HCT116 (cell line): Measurements from ENCODE around the gene CDK5R1. TPM values are rescaled to one million over a fixed set of nuclear protein-coding genes. Genes with fewer than 3 reads are reported as not detected.

ENCODE experiments used
- ATAC-seq: fragments of 200-7000 bp; cut with Tn5 transposase; 2 replicates; pipeline ENCODE4 v1.9.1; 2020; ENCODE audit warnings: mild to moderate bottlenecking, moderate library complexity
- BruUV-seq: library from RNA; stranded (reverse); fragments of 400-500 nt; replicated peaks from 2 replicates; lab custom pipeline; 2021; lab: Mats Ljungman, UMichigan
- CTCF ChIA-PET: fragments of 300-600 bp; sonication (Branson Sonifier 250); formaldehyde crosslinking; loops from one replicate; lab custom pipeline; 2021; ENCODE audit warnings: antibody characterized with exemption; lab: Charles Lee
- POLR2A ChIA-PET: fragments of 300-600, 350-600 bp; sonication (Branson Sonifier 250); formaldehyde crosslinking; loops from one replicate; lab custom pipeline; 2021; ENCODE audit warnings: antibody characterized with exemption; lab: Charles Lee
- RAD21 ChIA-PET, 2 experiments: fragments of 300-600 bp; sonication (Branson Sonifier 250); formaldehyde crosslinking; loops; one replicate each; lab custom pipeline; 2023; ENCODE audit warnings: low total read pairs in 2 of 2; ENCODE audit not compliant: uncharacterized antibody in 2 of 2, unreplicated experiment in 2 of 2, low non-redundant PET in 1 of 2; lab: Charles Lee
- DNase-seq: peaks from one replicate; pipeline ENCODE4 v3.0.0-alpha.2; 2010; ENCODE audit warnings: low read depth, low spot score
- H2AFZ ChIP-seq: fragments of 200-600 bp; shearing (Covaris generic), sonication (generic); 2 replicates; pipeline ENCODE4 v1.6.1; 2017; ENCODE audit warnings: low read depth, mixed run types, mixed read lengths, antibody characterized with exemption, low read length; ENCODE audit not compliant: poor library complexity, severe bottlenecking
- H3K27ac ChIP-seq: 2 replicates; pipeline ENCODE4 v1.5.1; 2012; ENCODE audit warnings: low read depth, low read length
- H3K27me3 ChIP-seq: fragments of 200-600 bp; sonication (generic); 2 replicates; pipeline ENCODE4 v1.6.1; 2016; ENCODE audit warnings: mixed run types, low read length, mixed read lengths; ENCODE audit not compliant: insufficient read depth
- H3K36me3 ChIP-seq, 2 experiments: fragments of 200-500 bp in 1 of 2; fragments of 200-600 bp in 1 of 2; sonication (Bioruptor generic) in 1 of 2; sonication (generic) in 1 of 2; 2 replicates each; pipeline versions ENCODE4 v1.5.1 to v1.6.1; 2014 to 2016; ENCODE audit warnings: low read length in 2 of 2, inconsistent platforms in 1 of 2, mixed read lengths in 1 of 2, mixed run types in 1 of 2; ENCODE audit not compliant: insufficient read depth in 2 of 2, control insufficient read depth in 1 of 2
- H3K4me1 ChIP-seq, 2 experiments: fragments of 200-600 bp in 1 of 2; sonication (generic) in 1 of 2; 2 replicates each; pipeline versions ENCODE4 v1.5.1 to v1.6.1; 2012 to 2017; ENCODE audit warnings: low read length in 2 of 2, inconsistent platforms in 1 of 2, mild to moderate bottlenecking in 1 of 2, mixed read lengths in 1 of 2, mixed run types in 1 of 2, moderate library complexity in 1 of 2; ENCODE audit not compliant: insufficient read depth in 2 of 2, control insufficient read depth in 1 of 2
- H3K4me2 ChIP-seq: fragments of 200-600 bp; sonication (generic); 2 replicates; pipeline ENCODE4 v1.6.1; 2017; ENCODE audit warnings: mixed run types, low read length, mixed read lengths
- H3K4me3 ChIP-seq, 2 experiments: fragments of 200-600 bp in 1 of 2; sonication (generic) in 1 of 2; replicated peaks in 1 of 2; 2 replicates each; pipeline ENCODE4 v1.5.1; 2011 to 2016; ENCODE audit warnings: low read length in 2 of 2, control low read depth in 1 of 2, low read depth in 1 of 2, mild to moderate bottlenecking in 1 of 2, mixed read lengths in 1 of 2, mixed run types in 1 of 2
- H3K79me2 ChIP-seq: fragments of 200-600 bp; sonication (generic); 2 replicates; pipeline ENCODE4 v1.6.1; 2017; ENCODE audit warnings: mild to moderate bottlenecking, mixed run types, low read length, moderate library complexity, mixed read lengths; ENCODE audit not compliant: insufficient read depth
- H3K9ac ChIP-seq: fragments of 200-600 bp; sonication (generic); 2 replicates; pipeline ENCODE4 v1.6.1; 2016; ENCODE audit warnings: low read length, mixed read lengths
- H3K9me2 ChIP-seq: fragments of 200-600 bp; sonication (generic), shearing (Covaris generic); 2 replicates; pipeline ENCODE4 v1.6.1; 2017; ENCODE audit warnings: mixed run types, mild to moderate bottlenecking, moderate library complexity; ENCODE audit not compliant: insufficient read depth
- H3K9me3 ChIP-seq, 2 experiments: fragments of 200-500 bp in 1 of 2; fragments of 200-600 bp in 1 of 2; sonication (Bioruptor generic) in 1 of 2; sonication (generic) in 1 of 2; 2 replicates each; pipeline ENCODE4 v1.6.1; 2014 to 2017; ENCODE audit warnings: low read length in 2 of 2, mixed read lengths in 2 of 2, inconsistent platforms in 1 of 2, low read depth in 1 of 2, mild to moderate bottlenecking in 1 of 2, mixed run types in 1 of 2, moderate library complexity in 1 of 2; ENCODE audit not compliant: control insufficient read depth in 1 of 2, insufficient read depth in 1 of 2
- H4K20me1 ChIP-seq: fragments of 200-600 bp; sonication (generic), shearing (Covaris generic); 2 replicates; pipeline ENCODE4 v1.6.1; 2017; ENCODE audit warnings: mixed run types, mild to moderate bottlenecking, moderate library complexity; ENCODE audit not compliant: insufficient read depth
- CBX3 ChIP-seq: IDR thresholded peaks from 2 replicates; pipeline ENCODE4 v1.6.1; 2012; ENCODE audit warnings: low read depth
- EGR1 ChIP-seq: IDR thresholded peaks from 2 replicates; pipeline ENCODE4 v1.6.1; 2012; ENCODE audit warnings: low read depth
- EZH2 ChIP-seq: fragments of 200-600 bp; sonication (generic); IDR thresholded peaks from 2 replicates; pipeline ENCODE4 v1.6.1; 2017; ENCODE audit warnings: antibody characterized with exemption, mixed run types
- FOSL1 ChIP-seq: IDR thresholded peaks from 2 replicates; pipeline ENCODE4 v1.6.1; 2012; ENCODE audit warnings: low read depth
- JUND ChIP-seq: IDR thresholded peaks from 2 replicates; pipeline ENCODE4 v1.6.1; 2012
- RAD21 ChIP-seq: IDR thresholded peaks from 2 replicates; pipeline ENCODE4 v1.6.1; 2012; ENCODE audit warnings: low read depth, mild to moderate bottlenecking
- SIN3A ChIP-seq: IDR thresholded peaks from 2 replicates; pipeline ENCODE4 v1.6.1; 2012; ENCODE audit warnings: low read depth
- SP1 ChIP-seq: IDR thresholded peaks from 2 replicates; pipeline ENCODE4 v1.6.1; 2012; ENCODE audit warnings: low read depth
- TCF7L2 ChIP-seq: IDR thresholded peaks from 2 replicates; pipeline ENCODE4 v1.7.0; 2011; ENCODE audit warnings: borderline replicate concordance, inconsistent platforms; ENCODE audit not compliant: insufficient read depth, insufficient read length; ENCODE audit errors: extremely low read depth
- YY1 ChIP-seq: IDR thresholded peaks from 2 replicates; pipeline ENCODE4 v1.6.1; 2011; ENCODE audit warnings: low read length, low read depth, moderate library complexity, mild to moderate bottlenecking; ENCODE audit not compliant: insufficient replicate concordance; ENCODE audit errors: extremely low read depth
- ZFX ChIP-seq: fragments of 450-650 bp; IDR thresholded peaks from 2 replicates; pipeline ENCODE4 v1.6.1; 2017
- ZNF274 ChIP-seq: fragments of 200-500 bp; sonication (Bioruptor generic); IDR thresholded peaks from 2 replicates; pipeline ENCODE4 v1.6.1; 2014; ENCODE audit warnings: mild to moderate bottlenecking, low read depth, low read length, inconsistent platforms
- intact Hi-C: fragments of 100-400 bp; cut with micrococcal nuclease; formaldehyde crosslinking; loops from 2 replicates; pipeline ENCODE4 v1.10.0; 2022
- total RNA-seq: library from RNA; stranded (reverse); gene quantifications from one replicate; pipeline ENCODE4 v1.2.1, GENCODE V29; 2021; ENCODE audit not compliant: unreplicated experiment
- TF ChIP-seq, protein P1 (sequence below): IDR thresholded peaks from 2 replicates; pipeline ENCODE4 v1.6.1; 2011; ENCODE audit warnings: mild to moderate bottlenecking, low read length, moderate library complexity; ENCODE audit not compliant: insufficient replicate concordance; ENCODE audit errors: extremely low read depth
- TF ChIP-seq, protein P2 (sequence below): IDR thresholded peaks from 2 replicates; pipeline ENCODE4 v1.6.1; 2012
- TF ChIP-seq, protein P3 (sequence below): IDR thresholded peaks from 2 replicates; pipeline ENCODE4 v1.6.1; 2012; ENCODE audit warnings: low read depth
- TF ChIP-seq, protein P4 (sequence below): IDR thresholded peaks from 2 replicates; pipeline ENCODE4 v1.6.1; 2012
- TF ChIP-seq, protein P5 (sequence below), 3 experiments: fragments of 200-600 bp in 1 of 3; sonication (generic) in 1 of 3; IDR thresholded peaks in 2 of 3; conservative IDR thresholded peaks in 1 of 3; 2 replicates each; pipeline ENCODE4 v1.5.1; 2012 to 2017; ENCODE audit warnings: low read depth in 2 of 3, low read length in 2 of 3, antibody characterized with exemption in 1 of 3, borderline replicate concordance in 1 of 3, control low read depth in 1 of 3, mild to moderate bottlenecking in 1 of 3, mixed read lengths in 1 of 3, mixed run types in 1 of 3, moderate library complexity in 1 of 3; ENCODE audit not compliant: insufficient read depth in 1 of 3

CDK5R1 gene
- total RNA-seq, 1 experiment from 2014 or later = 5.4 TPM

DNA sequence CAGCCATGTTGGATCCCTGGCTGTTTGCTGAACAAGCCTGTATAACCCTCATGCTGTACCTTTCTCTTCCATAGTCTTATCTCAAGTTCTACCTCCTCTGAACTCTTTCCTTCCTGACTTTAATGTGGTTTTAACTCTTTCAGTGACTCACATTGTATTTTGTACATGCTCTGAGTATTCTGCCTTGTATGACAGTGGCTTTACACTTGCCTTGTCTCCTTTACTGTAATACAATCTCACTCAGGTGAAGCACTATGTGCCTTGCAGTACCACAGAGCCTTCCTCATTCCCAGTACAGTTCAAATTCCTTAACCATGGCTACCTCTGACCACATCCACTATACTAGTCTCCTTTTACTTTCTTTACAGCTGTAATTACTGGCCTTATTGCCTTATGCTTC, 28.4 kb upstream of the CDK5R1 start:
- ChIA-PET POLR2A (no interaction called here), CTCF (no interaction called here), RAD21 (no interaction called here)
- Histone ChIP-seq H3K27ac (no peak overlapping the region), H3K9me2 (no peaks in the 10 kb centered on the region), H3K36me3 (peaks cover 46 to 51% of the 10 kb centered on the region in 2 experiments), H3K9me3 (no peaks in the 10 kb centered on the region), H3K79me2 (peaks cover 97% of the 10 kb centered on the region), H4K20me1 (peaks cover 24% of the 10 kb centered on the region), H3K4me1 (peaks cover 4 to 5% of the 10 kb centered on the region in 2 experiments; a peak in 2 of 4 replicates), H3K4me2 (no peak overlapping the region), H3K9ac (no peak overlapping the region), H2AFZ (no peak overlapping the region), H3K27me3 (no peaks in the 10 kb centered on the region), H3K4me3 (no peak overlapping the region)
- no TSS peak for BruUV-seq
- DNase-seq (no peak), ATAC-seq (no peak)
- TF ChIP-seq ZNF274 (no peak), JUND (no peak), EZH2 (no peak), CBX3 (no peak), EGR1 (no peak), SP1 (no peak), TCF7L2 (no peak), YY1 (no peak), RAD21 (no peak), ZFX (no peak), FOSL1 (no peak), SIN3A (no peak)
- TF ChIP-seq, protein P1, sequence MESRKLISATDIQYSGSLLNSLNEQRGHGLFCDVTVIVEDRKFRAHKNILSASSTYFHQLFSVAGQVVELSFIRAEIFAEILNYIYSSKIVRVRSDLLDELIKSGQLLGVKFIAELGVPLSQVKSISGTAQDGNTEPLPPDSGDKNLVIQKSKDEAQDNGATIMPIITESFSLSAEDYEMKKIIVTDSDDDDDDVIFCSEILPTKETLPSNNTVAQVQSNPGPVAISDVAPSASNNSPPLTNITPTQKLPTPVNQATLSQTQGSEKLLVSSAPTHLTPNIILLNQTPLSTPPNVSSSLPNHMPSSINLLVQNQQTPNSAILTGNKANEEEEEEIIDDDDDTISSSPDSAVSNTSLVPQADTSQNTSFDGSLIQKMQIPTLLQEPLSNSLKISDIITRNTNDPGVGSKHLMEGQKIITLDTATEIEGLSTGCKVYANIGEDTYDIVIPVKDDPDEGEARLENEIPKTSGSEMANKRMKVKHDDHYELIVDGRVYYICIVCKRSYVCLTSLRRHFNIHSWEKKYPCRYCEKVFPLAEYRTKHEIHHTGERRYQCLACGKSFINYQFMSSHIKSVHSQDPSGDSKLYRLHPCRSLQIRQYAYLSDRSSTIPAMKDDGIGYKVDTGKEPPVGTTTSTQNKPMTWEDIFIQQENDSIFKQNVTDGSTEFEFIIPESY = no peak
- TF ChIP-seq, protein P2, sequence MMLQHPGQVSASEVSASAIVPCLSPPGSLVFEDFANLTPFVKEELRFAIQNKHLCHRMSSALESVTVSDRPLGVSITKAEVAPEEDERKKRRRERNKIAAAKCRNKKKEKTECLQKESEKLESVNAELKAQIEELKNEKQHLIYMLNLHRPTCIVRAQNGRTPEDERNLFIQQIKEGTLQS = no peak
- TF ChIP-seq, protein P3, sequence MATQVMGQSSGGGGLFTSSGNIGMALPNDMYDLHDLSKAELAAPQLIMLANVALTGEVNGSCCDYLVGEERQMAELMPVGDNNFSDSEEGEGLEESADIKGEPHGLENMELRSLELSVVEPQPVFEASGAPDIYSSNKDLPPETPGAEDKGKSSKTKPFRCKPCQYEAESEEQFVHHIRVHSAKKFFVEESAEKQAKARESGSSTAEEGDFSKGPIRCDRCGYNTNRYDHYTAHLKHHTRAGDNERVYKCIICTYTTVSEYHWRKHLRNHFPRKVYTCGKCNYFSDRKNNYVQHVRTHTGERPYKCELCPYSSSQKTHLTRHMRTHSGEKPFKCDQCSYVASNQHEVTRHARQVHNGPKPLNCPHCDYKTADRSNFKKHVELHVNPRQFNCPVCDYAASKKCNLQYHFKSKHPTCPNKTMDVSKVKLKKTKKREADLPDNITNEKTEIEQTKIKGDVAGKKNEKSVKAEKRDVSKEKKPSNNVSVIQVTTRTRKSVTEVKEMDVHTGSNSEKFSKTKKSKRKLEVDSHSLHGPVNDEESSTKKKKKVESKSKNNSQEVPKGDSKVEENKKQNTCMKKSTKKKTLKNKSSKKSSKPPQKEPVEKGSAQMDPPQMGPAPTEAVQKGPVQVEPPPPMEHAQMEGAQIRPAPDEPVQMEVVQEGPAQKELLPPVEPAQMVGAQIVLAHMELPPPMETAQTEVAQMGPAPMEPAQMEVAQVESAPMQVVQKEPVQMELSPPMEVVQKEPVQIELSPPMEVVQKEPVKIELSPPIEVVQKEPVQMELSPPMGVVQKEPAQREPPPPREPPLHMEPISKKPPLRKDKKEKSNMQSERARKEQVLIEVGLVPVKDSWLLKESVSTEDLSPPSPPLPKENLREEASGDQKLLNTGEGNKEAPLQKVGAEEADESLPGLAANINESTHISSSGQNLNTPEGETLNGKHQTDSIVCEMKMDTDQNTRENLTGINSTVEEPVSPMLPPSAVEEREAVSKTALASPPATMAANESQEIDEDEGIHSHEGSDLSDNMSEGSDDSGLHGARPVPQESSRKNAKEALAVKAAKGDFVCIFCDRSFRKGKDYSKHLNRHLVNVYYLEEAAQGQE = no peak
- TF ChIP-seq, protein P4, sequence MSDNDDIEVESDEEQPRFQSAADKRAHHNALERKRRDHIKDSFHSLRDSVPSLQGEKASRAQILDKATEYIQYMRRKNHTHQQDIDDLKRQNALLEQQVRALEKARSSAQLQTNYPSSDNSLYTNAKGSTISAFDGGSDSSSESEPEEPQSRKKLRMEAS = no peak
- TF ChIP-seq, protein P5, sequence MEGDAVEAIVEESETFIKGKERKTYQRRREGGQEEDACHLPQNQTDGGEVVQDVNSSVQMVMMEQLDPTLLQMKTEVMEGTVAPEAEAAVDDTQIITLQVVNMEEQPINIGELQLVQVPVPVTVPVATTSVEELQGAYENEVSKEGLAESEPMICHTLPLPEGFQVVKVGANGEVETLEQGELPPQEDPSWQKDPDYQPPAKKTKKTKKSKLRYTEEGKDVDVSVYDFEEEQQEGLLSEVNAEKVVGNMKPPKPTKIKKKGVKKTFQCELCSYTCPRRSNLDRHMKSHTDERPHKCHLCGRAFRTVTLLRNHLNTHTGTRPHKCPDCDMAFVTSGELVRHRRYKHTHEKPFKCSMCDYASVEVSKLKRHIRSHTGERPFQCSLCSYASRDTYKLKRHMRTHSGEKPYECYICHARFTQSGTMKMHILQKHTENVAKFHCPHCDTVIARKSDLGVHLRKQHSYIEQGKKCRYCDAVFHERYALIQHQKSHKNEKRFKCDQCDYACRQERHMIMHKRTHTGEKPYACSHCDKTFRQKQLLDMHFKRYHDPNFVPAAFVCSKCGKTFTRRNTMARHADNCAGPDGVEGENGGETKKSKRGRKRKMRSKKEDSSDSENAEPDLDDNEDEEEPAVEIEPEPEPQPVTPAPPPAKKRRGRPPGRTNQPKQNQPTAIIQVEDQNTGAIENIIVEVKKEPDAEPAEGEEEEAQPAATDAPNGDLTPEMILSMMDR (IDR thresholded peaks at IDR 0.05 in 2 of 3, conservative IDR thresholded peaks at IDR 0.05 in 1 of 3; ENCODE audit: borderline replicate concordance in 1 of 3, insufficient read depth in 1 of 3, low read depth in 2 of 3, low read length in 2 of 3) = no peak
- intact Hi-C loops = loop anchor here (10.0 kb wide), 1 partner anchor 56 kb away; no protein-coding TSS in a partner anchor
